Stimulated activated CD8-positive, alpha-beta memory T cell treated with anti-CD3 and anti-CD28 coated beads, Interleukin-15, amount 100 ng/mL, for 1 hour (primary cell): ENCODE results near the gene RIMBP2.

ENCODE experiments used
- DNase-seq: peaks from one replicate; pipeline ENCODE4 v3.0.0-alpha.2; 2020; ENCODE audit warnings: low read depth

Gene RIMBP2

DNA sequence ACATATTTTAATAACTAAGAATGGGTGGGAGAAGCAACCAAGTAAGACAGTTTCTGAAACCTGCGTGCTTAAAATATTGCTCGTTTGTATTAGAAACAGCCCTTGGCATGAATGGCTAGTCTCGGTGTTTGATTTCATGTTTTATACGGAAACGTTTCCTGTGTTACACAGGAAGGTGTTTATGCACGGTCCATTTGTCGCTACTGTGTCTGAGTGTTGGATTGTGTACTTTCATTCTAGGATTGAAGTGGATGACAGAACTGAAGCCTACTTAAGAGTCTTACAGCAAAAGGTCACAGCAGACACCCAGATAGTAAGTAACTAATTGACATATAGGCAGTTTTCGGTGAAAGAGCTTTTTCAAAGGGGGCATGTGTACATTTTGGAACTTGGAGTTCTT lies 358.9 kb downstream of the RIMBP2 start:
- DNase-seq = no peak

DNA sequence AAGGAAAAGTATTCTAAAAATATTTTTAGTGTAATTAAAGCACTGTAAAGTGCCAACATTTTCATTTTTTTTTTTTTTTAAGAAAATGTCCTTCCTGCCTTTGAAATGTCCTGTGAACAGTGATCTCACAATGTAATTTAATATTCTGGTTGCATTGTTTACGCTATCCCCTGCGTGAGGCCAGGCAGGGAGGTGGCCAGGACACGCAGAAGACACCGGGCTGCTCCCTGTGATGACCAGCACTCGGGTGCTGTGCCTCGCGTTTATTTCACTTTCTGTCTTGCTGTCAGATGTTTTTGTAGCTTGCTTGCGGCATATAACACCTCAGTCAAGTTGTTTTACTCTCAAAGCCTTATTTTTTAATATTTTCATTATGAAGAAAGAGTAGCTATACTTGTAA lies 359.9 kb downstream of the RIMBP2 start:
- DNase-seq = no peak

DNA sequence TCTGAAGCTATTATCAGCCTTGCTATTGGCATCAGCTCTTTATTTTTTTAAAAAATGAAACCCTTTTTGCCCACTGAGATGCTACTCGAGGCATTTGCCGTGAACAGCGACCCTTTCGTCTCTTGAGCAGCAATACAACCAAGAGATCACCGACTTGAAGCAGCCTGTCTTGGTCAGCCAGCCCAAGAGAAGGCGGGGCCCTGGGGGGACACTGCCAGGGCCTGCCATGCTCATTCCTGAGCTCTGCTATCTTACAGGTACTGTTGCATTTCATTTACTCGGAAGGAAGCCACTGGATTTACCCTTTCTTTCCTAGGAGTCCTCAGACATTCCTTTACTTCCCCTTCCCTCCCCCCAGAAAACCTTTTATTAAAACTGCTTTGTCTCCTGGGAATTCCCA lies 361.7 kb downstream of the RIMBP2 start:
- DNase-seq = no peak

DNA sequence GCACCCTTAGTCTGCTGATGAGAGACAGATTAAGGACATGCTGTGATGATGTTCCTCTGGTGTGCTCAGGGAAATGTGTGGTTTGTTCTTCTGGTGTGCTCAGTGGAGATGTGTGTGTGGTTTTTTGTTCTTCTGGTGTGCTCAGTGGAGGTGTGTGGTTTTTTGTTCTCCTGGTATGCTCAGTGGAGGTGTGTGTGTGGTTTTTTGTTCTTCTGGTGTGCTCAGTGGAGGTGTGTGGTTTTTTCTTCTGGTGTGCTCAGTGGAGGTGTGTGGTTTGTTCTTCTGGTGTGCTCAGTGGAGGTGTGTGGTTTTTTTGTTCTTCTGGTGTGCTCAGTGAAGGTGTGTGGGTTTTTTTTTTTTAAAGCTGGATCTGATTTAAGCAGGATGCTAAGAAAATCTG lies 363.0 kb downstream of the RIMBP2 start:
- DNase-seq = no peak

DNA sequence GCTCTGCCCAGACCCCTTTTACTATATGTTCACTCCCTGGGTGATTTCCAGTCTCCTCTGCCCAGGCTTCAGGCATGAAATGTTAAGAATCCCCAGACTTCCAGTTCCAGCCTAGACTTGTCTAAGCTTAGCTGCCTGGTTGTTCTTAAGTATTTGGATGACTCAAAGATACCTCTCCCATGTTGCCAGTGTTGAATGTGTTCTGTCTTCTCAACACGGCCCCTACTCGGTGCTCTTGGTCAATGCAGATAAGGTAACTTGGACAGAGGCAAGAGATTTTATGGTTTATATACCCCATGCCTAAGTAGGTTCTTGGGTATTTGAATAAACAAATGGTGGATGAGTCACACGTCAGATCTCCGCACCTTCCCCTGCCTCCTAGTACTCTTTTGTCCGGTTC lies 364.8 kb downstream of the RIMBP2 start:
- DNase-seq = no peak

DNA sequence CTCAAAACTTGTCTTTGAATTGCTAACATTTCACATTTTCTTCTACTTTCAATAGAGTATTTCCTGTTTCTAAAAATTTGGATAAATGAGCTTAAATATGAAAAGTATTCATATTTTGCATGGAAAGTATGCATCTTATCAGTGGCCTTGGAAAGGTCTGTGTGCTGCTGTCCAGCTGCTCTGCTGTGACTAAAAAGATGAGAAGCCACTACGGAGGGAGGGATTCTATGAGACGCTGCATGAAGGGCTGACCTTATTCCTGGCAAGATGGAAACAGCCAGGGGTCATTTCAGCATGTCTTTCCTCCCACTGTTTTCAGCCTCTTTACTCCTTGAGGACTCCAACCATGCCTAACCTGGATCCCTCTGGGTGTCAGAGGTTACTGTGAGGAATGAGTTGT lies 365.4 kb downstream of the RIMBP2 start:
- no peak for DNase-seq

DNA sequence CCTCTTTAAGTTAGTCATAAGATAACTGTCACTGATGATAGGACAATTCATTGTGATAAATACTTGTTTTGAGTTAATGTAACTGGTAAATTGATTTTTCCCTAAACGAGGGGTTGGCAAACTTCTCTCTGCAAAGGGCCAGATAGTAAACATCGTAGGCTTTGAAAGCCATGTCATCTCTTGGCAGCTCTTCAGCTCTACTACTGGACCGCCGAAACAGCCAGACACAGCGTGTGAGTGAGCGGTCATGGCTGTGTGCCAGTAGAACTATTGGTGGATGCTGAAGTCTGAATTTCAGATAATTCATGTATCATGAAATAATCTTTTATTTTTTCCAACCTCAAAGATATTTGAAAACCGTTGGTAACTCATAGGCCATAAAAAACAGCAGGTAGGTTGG lies 368.5 kb downstream of the RIMBP2 start:
- DNase-seq = no peak
